Body of pancreas (tissue), 4 donors: Measurements from ENCODE around the gene FILIP1L.

ENCODE experiments used
- CTCF ChIP-seq, 7 experiments: fragments of 450-650 bp in 4 of 7; fragments of 200-600 bp in 3 of 7; sonication (generic) in 3 of 7; IDR thresholded peaks; one replicate each; pipeline ENCODE4 v1.5.1; 2016 to 2019; ENCODE audit warnings: antibody characterized with exemption in 7 of 7
- POLR2A ChIP-seq, 3 donors: fragments of 450-650 bp; IDR thresholded peaks; one replicate each; pipeline ENCODE4 v1.6.1; 2016; ENCODE audit warnings: antibody characterized with exemption in 3 of 3, mild to moderate bottlenecking in 2 of 3

- no peak for TF ChIP-seq CTCF (IDR thresholded peaks at IDR 0.05)
- TF ChIP-seq POLR2A (IDR thresholded peaks at IDR 0.05) = no peak
These were observed 303.9 kb downstream of the FILIP1L start for GRCh38 chr3:99810403-99810802.
